GM18951 (cell line): ENCODE data around the gene ALKBH2.

ENCODE experiments used
- POLR2A ChIP-seq: IDR thresholded peaks from 4 replicates; pipeline ENCODE4 v1.6.1; 2011; ENCODE audit warnings: mild to moderate bottlenecking; ENCODE audit not compliant: insufficient read length, insufficient read depth; ENCODE audit errors: extremely low read depth
- in situ Hi-C: fragments of 300-500 bp; cut with MboI; formaldehyde crosslinking; loops from one replicate; pipeline ENCODE4 v1.12.0; 2022; ENCODE audit warnings: low sequenced_read_pairs, mixed read lengths, inconsistent platforms; ENCODE audit not compliant: unreplicated experiment

ALKBH2 gene

DNA sequence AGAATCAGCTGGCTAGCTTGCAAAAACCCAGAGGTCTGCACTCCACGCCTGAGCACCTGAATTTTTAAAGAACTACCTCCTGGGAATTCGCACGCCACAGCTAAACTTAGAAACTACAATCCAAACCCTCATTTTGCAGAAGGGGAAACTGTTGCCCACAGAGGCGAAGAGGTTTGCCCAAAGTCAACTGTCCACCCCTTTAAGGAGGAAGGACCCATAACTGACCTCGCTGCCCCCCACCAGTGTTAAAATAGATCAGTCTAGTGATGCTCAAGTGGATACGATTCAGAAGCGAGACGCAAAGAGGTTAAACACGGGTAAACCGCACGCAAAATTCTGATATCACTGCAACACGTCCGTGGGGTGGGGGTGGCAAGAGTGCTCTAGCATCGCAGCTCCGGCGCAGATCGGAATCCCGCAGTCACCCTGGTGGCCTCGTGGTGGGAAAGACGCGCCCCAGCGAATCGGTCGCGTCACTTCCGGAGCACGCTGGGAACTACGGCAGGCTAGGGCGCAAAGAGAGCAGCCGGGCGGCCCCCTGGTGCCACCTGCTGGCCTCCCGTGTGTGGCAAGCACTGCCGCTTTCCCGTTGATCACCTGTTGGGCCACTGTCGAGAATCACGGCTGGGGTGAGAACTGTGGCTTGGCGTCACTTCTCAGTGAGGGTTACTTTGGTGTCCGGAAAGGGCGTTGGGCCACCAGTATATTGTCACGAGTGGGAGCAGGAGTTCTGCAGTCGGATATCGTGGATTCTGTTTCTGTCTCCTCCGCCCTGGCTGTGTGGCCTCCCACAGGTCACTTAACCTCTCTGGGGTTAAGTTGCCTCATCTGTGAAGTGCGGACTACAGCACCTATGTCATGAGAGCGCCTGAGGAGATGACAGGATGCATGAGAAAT lies at the start of gene ALKBH2:
Gene ALKBH2, minus strand, starts transcription at position 451 of the 897 bp plus-strand sequence. CDS start 686 bp downstream, outside the sequence.
- TF ChIP-seq POLR2A = peak; percentile 81

DNA sequence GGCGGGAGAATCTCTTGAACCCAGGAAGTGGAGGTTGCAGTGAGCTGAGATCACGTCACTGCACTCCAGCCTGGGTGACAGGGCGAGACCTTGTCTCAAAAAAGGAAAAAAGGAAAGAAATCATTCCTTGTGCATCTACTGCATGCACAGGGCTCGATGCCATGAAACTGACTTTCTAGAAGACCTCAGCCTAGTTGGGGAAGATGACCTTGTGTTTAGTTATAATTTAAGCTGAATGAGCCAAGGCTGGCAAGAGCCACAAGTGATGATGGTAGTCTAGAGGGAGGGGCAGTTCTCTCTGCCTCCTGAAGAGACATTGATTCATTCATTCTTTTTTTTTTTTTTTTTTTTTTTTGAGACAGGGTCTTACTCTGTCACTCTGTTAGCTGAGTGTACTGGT lies 47.3 kb upstream of the ALKBH2 start:
- TF ChIP-seq POLR2A = no peak
- in situ Hi-C loops = no loop called here

More for the DNA sequence above, at the start of gene ALKBH2:
- in situ Hi-C loops = loop anchor here (25.0 kb wide), 1 partner anchor 556 kb away; no protein-coding TSS in a partner anchor

- in situ Hi-C loops = no loop called here
- no peak for TF ChIP-seq POLR2A
Measured at GRCh38 chr12:109139791-109140190, 46.5 kb upstream of the ALKBH2 start.

DNA sequence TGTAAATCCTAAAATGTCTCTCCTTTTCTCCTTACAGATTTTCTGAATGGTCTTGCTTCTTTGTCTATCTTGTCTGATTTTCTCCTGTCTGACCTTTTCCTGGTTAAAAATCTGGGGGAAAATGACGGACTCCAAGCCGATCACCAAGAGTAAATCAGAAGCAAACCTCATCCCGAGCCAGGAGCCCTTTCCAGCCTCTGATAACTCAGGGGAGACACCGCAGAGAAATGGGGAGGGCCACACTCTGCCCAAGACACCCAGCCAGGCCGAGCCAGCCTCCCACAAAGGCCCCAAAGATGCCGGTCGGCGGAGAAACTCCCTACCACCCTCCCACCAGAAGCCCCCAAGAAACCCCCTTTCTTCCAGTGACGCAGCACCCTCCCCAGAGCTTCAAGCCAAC lies 46.1 kb upstream of the ALKBH2 start:
- in situ Hi-C loops = no loop called here

GRCh38 chr12:109137055-109137454 lies 43.8 kb upstream of the ALKBH2 start:
- TF ChIP-seq POLR2A = no peak
- in situ Hi-C loops = no loop called here

More for the DNA sequence above, 46.1 kb upstream of the ALKBH2 start:
- no peak for TF ChIP-seq POLR2A

DNA sequence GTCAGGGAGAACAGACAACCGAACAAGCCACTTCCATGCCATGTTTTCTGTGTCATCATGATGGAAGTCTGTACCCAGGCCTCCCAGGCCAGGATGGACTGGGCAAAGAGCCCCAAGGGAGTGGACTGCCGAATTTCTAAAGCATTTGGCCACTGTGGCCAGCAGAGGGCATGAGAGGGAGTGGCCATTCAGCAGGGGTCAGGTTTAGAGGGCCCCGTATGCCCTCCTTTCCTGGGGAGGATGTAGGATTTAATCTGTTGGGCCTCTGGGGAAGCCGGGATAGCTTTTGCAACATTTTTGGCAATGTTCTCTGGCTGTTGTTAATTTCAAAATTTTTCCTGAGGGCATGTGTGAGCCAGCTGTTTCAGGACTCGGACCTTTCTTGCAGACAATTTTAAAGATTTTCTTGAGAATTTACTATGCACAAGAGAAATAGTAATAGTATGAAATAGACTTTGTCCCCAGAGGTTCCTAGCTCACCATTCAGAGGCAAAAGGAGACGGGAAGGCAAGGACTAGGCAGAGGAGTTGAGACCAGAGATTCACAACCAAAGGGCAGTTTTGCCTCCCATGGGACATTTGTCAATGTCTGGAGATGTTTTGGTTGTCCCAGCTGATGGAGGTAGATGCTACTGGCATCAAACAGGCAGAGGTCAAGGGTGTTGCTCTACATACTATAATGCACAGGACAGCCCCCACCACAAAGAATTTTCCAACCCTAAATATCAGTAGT lies 41.1 kb upstream of the ALKBH2 start:
- no peak for TF ChIP-seq POLR2A
- in situ Hi-C loops = no loop called here

GRCh38 chr12:109131154-109132050 lies 38.1 kb upstream of the ALKBH2 start:
- in situ Hi-C loops = no loop called here
- no peak for TF ChIP-seq POLR2A

- in situ Hi-C loops = no loop called here
Measured at GRCh38 chr12:109130297-109131153, 37.3 kb upstream of the ALKBH2 start.

DNA sequence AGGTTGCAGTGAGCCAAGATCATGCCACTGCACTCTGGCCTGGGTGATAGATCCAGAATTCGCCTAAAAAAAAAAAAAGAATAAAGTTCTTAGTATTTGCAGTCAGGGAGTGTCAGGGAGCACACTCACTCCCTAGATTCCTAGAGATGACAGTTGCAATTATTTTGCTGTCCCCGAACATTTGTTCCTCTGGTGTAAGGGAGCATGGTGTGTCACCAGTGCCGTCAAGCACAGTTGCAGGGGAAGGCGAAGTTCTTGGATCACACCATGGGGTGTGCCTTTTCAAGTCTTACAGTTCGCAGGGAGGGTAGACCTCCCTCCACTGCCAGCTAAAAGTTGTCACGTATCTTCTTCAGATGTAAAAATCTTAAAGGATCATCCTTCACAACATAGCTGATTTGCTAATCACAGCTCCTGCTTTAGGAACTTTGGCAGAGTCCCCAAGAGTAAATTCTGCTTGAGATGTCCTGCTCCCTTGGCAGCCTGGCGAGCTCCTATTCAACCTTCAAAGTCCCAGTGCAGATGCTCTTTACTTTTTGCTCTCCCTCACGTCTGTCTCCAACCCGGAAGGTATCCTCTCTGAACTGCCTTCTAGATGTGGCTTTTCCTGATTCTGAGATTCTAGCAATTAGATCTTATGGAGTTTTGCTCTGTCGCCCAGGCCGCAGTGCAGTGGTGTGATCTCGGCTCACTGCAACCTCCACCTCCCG lies 34.4 kb upstream of the ALKBH2 start:
- in situ Hi-C loops = no loop called here
- TF ChIP-seq POLR2A = no peak

More at GRCh38 chr12:109130297-109131153, 37.3 kb upstream of the ALKBH2 start:
- TF ChIP-seq POLR2A = no peak

DNA sequence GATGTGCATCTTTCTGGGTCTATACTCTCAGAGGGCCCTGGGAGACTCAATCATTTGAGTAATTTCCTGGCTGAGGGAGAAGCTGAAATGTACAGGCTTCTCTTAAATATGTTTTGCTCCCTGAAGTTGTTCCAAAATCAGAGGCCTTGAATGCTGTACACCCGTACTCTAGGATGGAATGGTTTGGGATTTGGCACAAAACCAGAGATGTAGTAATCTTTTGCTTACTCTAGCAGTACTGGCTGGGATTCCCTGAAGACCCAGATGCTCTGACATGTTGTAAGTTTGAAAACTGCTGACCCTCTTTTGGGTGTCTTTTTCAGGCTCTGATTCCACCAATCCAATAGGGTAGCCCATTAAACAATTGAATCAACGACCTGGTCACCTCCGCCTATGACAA lies 33.5 kb upstream of the ALKBH2 start:
- in situ Hi-C loops = no loop called here

DNA sequence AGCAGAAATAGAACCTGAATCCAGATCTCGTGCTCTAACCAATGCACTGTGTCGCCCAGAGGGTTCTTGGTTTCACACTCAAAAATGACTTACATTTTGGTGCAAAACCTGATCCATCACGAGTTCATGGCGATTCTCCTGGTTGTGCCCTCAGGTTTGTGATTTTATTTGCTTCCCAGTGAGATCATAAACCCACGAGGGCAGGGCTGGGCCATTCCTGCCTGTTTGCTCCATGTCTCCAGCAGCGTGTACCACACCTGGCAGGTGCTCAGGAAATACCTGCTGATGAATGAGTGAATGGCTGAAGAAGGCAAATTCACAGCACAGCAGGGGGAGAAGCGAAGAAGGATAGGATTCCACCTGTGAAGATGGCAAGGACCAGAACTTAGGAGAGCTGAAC lies 32.5 kb upstream of the ALKBH2 start:
- in situ Hi-C loops = no loop called here
- TF ChIP-seq POLR2A = no peak

More for the DNA sequence above, 33.5 kb upstream of the ALKBH2 start:
- TF ChIP-seq POLR2A = no peak
